Right renal pelvis (tissue), 4 donors: ENCODE data around the gene DLL4. TPM values are rescaled to one million over a fixed set of nuclear protein-coding genes. Genes with fewer than 3 reads are reported as not detected.
"Not testable (repeated sequence)": the region's sequence is repeated elsewhere in the genome, so short reads cannot be mapped to it uniquely, and the experiment has no call there.

ENCODE experiments used
- DNase-seq, 4 donors: peaks; one replicate each; pipeline ENCODE4 v3.0.0-alpha.2; 2013; ENCODE audit warnings: low read depth in 4 of 4, low spot score in 3 of 4, missing footprints in 1 of 4
- polyA plus RNA-seq, 4 donors: library from polyadenylated mRNA; unstranded; fragments of 120-200 nt; gene quantifications; one replicate each; pipeline ENCODE4 v1.2.1, GENCODE V29; 2013; ENCODE audit not compliant: insufficient read length in 4 of 4

DLL4 gene
- polyA plus RNA-seq, 4 donors: 6.9 to 10.0 (median 9.2) TPM

DNA sequence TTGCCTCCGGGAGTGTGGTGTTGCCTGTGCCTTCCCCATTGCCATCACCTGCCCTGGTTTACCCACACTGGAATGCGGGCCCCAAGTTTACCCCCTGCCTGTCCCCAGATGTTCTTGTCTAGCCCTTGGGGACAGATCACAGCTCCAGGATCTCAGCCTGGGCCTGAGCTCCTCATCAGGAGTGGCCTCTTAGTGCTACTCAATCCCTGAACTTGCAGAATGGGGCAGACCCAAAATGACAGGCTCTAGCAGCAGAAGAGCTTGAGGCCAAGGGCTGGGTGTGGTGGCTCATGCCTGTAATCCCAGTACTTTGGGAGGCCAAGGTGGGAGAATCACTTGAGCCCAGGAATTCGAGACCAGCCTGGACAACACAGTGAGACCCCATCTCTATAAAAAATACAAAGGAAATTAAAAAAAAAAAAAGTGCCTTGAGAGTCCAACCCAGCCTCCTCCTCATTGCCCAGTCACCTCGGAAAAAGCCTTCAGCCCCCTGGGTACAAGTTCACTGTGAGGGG is 28.0 kb downstream of the DLL4 start:
- DNase-seq: no peak

- no peak for DNase-seq
Observed at GRCh38 chr15:40957581-40958051, 28.5 kb downstream of the DLL4 start.

DNA sequence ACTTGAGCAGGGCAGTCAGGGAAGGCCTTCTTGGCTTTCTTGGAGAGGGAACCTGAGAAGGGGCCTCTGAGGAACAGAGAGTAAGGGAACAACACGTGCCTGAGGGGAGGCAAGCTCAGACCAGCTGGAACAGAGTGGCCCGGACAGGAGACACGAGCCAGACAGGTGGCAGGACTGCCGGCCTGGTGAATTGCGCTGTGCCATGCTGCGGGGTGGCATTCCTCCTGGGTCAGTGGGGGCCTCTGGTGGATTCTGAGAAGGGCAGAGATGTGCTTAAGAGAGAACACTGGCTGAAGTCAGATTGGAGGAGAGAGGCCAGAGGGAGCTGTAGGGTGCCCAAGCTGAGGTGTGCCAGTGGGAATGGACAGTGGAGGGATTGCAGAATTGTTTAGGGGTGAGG is 29.0 kb downstream of the DLL4 start:
- DNase-seq: no peak

GRCh38 chr15:40958723-40959122 is 29.6 kb downstream of the DLL4 start:
- DNase-seq: no peak

DNA sequence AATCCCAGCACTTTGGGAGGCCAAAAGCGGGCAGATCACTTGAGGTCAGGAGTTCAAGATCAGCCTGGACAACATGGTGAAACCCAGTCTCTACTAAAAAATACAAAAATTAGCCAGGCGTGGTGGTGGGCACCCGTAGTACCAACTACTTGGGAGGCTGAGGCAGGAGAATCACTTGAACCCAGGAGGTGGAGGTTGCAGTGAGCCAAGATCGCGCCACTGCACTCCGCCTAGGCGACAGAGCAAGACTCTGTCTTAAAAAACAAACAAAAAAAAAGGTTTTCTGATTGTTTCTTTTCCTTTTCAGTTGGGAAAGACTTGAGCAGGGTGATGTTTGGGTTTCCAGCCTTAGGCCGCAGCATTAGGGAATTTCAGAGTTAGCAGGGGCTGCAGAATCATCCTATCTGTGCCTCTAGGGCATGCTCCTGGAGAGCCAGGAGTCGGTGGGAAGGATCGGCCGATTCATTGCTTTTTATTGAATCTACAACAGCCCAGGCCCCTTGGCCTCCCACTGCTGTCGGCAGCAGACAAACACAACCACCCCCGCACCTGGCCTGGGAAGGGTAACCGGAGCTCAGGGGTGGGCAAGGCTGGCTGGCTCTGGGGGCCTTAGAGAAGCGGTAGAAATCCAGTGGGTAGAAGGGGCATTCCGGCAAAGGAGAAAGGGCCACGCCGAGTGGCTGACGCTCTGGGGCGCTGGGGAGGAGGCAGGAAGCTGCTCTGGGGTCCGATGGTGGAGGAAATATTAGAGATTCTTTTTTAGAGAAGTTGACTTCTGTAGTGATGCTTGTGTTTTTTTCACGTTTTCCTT is 30.4 kb downstream of the DLL4 start:
- DNase-seq: peak in 1 of 4 donors; percentile 32

DNA sequence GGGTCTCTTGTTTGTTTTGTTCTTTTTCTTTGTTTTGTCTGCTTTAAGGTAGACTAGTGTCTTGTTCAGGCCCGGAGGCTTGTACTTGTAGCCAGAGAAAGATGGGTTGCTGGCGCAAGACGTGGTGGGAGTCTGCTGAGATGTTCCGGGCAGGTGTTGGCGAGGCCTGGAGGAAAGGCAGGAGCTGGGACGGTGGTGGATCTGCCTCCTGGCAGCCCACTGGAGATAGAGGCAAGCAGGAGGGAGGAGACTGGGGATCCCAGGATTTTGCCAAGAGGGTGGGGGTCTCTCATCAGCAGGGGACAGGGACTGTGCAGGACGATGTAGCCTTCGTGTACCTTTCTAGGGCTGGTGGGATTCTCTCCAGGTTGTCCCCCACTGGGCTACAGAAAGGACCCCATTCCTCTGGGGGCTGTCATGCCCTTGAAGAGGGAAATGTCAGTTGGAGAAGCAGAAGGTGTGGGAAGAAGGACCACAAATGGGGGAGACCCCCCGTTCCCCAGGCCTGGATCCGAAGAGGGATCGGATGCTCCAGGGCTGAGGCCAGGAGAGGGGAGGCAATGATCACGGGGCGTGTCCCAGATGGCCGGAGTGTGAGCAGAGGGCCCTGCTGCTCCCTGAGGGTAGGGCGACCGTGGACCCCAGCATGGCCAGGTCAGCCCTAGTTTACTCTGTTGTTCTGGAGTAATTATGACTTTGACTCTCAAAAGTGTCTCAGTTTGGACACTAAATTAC is 31.2 kb downstream of the DLL4 start:
- no peak for DNase-seq

GRCh38 chr15:40960925-40961324 is 31.8 kb downstream of the DLL4 start:
- no peak for DNase-seq

DNA sequence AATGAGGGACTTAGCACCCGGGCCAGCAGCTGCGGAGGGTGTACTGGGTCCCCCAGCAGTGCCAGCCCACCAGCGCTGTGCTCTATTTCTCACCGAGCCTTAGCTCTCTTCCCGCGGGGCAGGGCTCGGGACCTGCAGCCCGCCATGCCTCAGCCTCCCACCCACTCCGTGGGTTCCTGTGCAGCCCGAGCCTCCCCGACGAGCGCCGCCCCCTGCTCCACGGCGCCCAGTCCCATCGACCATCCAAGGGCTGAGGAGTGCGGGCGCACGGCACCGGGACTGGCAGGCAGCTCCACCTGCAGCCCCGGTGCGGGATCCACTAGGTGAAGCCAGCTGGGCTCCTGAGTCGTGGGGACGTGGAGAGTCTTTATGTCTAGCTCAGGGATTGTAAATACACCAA is 32.6 kb downstream of the DLL4 start:
- DNase-seq: not testable (repeated sequence)

- not testable (repeated sequence) for DNase-seq
Observed at GRCh38 chr15:40962317-40962716, 33.2 kb downstream of the DLL4 start.

DNA sequence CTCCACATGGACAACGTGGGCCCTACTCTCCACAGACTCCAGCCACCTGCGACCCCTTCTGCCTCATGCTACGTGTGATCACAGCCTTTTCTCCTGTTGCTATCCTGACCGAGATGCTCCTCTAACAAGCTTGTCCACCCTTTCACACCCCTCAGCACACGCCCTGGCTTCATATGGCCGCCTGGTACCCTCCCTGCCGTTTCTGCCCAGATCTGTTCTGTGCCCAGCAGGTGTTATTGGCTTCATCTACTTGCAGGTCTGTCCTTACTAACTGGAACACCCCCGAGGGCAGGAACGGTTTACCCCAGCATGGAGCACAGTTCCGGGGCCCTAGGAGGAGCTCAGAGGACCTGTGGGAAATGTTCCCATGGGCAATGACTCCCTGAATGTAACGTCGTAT is 34.1 kb downstream of the DLL4 start:
- DNase-seq: no peak

GRCh38 chr15:40964006-40964405 is 34.9 kb downstream of the DLL4 start:
- no peak for DNase-seq

DNA sequence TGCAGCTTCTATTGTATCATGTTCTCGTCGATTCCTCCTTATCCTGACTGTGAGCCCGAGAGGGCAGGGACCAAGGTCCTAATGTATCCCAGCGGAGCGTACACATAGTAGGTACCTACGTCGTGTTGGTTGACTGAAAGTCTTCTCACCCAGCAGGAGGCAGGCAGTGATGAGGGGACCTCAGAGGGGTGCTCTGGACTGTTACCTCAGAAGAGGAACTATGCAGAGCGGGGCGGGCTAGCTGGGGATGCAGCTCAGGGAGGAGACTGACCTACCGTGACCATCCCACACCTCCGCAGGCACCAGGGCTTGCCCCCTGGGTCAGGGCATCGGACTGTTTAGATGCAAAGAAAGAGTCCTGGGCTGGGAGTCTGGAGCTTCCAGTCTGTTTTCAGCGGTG is 35.5 kb downstream of the DLL4 start:
- DNase-seq: no peak

GRCh38 chr15:40968290-40969085 is 39.3 kb downstream of the DLL4 start:
- no peak for DNase-seq

GRCh38 chr15:40969363-40969762 is 40.2 kb downstream of the DLL4 start:
- DNase-seq: no peak

DNA sequence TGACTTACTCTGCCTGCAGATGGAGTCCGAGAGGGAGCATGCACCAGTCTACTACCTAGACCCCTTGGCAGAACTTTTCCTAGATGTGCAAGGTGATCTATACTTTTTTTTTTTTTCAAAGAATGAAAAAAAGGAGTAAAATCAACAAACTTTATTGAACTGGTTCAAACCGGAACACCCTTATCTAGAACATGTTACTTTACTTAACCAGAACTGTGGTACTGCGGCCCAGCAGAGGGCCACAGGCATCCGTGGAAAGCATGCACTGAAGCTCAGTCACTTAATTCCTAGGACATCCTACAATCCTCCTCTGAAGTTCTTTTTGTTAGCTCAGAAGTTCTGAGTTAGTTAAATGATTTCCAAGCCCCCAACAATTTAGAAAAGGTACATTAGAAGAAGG is 45.7 kb downstream of the DLL4 start:
- DNase-seq: no peak

- DNase-seq: no peak
Observed at GRCh38 chr15:40976819-40977218, 47.7 kb downstream of the DLL4 start.

DNA sequence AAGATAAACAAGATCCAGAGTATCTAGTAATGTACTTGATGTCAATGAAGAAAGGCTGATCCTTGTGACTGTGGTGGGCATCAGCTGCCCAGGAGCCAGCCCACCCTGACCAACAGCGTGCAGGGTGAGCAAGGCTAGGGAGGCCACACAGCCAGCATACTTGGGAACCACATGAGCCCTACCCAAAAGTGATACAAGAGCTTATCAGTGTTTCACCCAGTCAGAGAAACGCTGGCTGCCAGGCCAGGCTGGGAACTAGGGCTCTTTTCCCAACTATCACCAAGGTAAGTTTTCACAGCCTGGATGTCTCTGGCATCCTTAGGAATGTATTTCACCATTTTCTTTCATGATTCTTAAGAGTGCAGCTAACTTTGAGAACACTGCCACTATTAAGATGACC is 49.0 kb downstream of the DLL4 start:
- DNase-seq: no peak

- no peak for DNase-seq
Observed at GRCh38 chr15:40978562-40978961, 49.4 kb downstream of the DLL4 start.

- DNase-seq: no peak
Observed at GRCh38 chr15:40981186-40981585, 52.0 kb downstream of the DLL4 start.

DNA sequence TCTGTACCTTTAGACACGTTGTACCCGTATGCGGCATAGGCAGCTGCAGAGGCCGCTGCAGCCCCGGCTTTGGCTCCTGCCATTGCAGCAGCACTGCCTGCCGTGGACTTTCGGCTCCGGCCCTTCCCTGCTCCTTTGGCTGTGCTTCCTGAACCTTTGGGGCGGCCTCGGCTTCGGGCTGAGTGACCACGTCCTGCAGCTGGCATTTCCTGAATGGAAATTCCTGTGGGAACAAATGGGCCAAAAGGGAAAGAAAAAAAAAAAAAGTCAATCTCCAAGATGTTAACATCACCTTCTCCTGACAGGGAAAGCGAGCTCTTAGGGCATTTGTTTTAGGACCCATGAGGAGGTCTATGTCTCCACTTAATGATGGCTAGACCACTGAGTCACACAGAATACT is 53.7 kb downstream of the DLL4 start:
- no peak for DNase-seq

DNA sequence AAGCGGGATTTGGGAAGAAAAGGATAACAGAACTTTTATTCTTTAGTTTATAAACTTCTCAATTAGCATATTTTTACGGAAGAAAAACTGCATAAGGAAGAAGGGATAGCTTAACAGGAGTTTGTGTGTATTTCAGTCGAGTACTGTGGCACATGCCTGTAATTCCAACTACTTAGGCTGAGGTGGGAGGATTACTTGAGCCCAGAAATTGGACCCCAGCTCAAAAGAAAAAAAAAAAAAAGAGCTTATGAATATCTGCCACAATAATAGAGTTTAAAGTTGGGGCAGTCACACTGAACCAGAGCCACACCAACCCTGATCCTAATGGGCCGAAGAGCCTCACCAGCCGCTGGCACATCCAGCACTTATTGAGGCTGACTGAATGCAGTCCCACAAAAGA is 55.3 kb downstream of the DLL4 start:
- no peak for DNase-seq
